ENCODE data around the gene CACNA1B. TPM values are rescaled to one million over a fixed set of nuclear protein-coding genes. Genes with fewer than 3 reads are reported as not detected.

CACNA1B gene
- total and polyA plus RNA-seq, 9 of the 15 experiments (the other 6 are each of a cell fraction or from before 2014, with no cell fraction given): 0.01 to 0.04 TPM; not detected in 7

DNA sequence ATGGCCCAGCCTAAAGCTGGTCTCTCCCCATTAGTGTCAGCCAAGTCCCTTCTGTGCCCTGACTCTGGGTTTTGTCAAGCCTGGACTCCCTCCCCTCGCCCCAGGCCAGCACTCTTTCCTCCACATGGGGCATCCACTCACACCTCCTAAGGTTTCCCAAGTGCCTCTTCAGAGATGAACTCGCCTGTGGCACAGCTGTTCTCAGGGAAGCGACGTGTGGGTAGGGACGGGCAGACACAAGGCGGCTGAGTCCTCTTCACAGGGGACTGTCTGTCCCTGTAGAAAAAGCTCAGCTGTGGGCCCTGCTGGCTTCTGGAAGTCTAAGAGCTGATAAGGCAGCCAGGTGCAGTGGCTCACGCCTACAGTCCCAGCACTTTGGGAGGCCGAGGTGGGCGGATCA lies 78.5 kb downstream of the CACNA1B start (continued):
- TF ChIP-seq KHSRP (IDR thresholded peaks at IDR 0.05): no peak
- no peak for TF ChIP-seq CC2D1A (IDR thresholded peaks at IDR 0.05)
- TF ChIP-seq ZBTB43 (CRISPR knock-in tag; IDR thresholded peaks at IDR 0.05): no peak
- TF ChIP-seq ZKSCAN8 (CRISPR knock-in tag; IDR thresholded peaks at IDR 0.05): no peak
- TF ChIP-seq MCM3 (IDR thresholded peaks at IDR 0.05): no peak

- H3K9ac ChIP-seq (ENCODE audit: insufficient read depth in 1 of 2, low read depth in 2 of 2, low read length in 2 of 2): peak overlapping the region in 1 of 2 experiments; percentile 26; a peak in 1 of 4 replicates
- DNase-seq (ENCODE audit: extremely low read depth in 1 of 4, low spot score in 3 of 4) (peak in 2 of 4 experiments; percentile 10 to 13), ATAC-seq (peak; percentile 56), FAIRE-seq (no peak)
- no peak overlapping the region for H3K4me3 ChIP-seq
- no peaks in the 10 kb centered on the region for H3K9me3 ChIP-seq (replicated peaks; ENCODE audit: control insufficient read depth, insufficient read depth, low read depth, low read length)
- POLR2A ChIA-PET: interaction anchor here (1.1 kb wide), 1 partner anchor 141 kb away, joined by 3 read pairs; no protein-coding TSS in a partner anchor
- H3K4me2 ChIP-seq (ENCODE audit: insufficient read depth, low read length): no peak overlapping the region
- no peaks in the 10 kb centered on the region for H3K9me1 ChIP-seq (ENCODE audit: control insufficient read depth, insufficient read depth, low read length)
- intact Hi-C loops (cut with micrococcal nuclease) (no loop called here), in situ Hi-C loops (cut with MboI) (no loop called here)
- peaks cover 0 to 3% of the 10 kb centered on the region in 2 experiments; a peak in 2 of 5 replicates for H3K4me1 ChIP-seq (replicated peaks in 1 of 2; ENCODE audit: control insufficient read depth in 2 of 2, insufficient read depth in 2 of 2, low read length in 2 of 2)
- no TSS peak for BruUV-seq (replicated peaks)
- H3K27ac ChIP-seq (ENCODE audit: extremely low read depth, low read depth, low read length): no peak overlapping the region
- H3K79me2 ChIP-seq (ENCODE audit: control insufficient read depth, insufficient read depth, low read length): no peaks in the 10 kb centered on the region
- CTCF ChIA-PET (ENCODE audit: low intra/inter-chr PET ratio): no interaction called here
- no peak overlapping the region for H2AFZ ChIP-seq (ENCODE audit: low read depth, low read length)
- H3K27me3 ChIP-seq (ENCODE audit: control insufficient read depth in 2 of 2, insufficient read depth in 2 of 2, low read length in 2 of 2): peaks cover 0 to 53% of the 10 kb centered on the region in 2 experiments; a peak in 2 of 5 replicates
- no peaks in the 10 kb centered on the region; the same call in 1 of the 2 replicates for H4K20me1 ChIP-seq (replicated peaks; ENCODE audit: control insufficient read depth, insufficient read depth, low read length)
- H3K36me3 ChIP-seq (ENCODE audit: control insufficient read depth, insufficient read depth, low read length): no peaks in the 10 kb centered on the region
- WGBS (ENCODE audit: insufficient coverage, low coverage, missing lambda C conversion rate): 2% methylated on average over 13 of the region's 15 CpGs
- no peak for TF ChIP-seq FIP1L1 (IDR thresholded peaks at IDR 0.05; ENCODE audit: low read depth, low read length, poor library complexity, severe bottlenecking)
- no peak for TF ChIP-seq DNMT1 (IDR thresholded peaks at IDR 0.05)
- TF ChIP-seq BACH1 (tag; IDR thresholded peaks at IDR 0.05): no peak
- 0 out of 4 replicates have a peak, but pooled peaks of 1 of the 2 experiments have one; percentile 2 for TF ChIP-seq RAD21 (CRISPR knock-in tag; conservative IDR thresholded peaks at IDR 0.05 in 1 of 2, IDR thresholded peaks at IDR 0.05 in 1 of 2)
- TF ChIP-seq, protein P1, sequence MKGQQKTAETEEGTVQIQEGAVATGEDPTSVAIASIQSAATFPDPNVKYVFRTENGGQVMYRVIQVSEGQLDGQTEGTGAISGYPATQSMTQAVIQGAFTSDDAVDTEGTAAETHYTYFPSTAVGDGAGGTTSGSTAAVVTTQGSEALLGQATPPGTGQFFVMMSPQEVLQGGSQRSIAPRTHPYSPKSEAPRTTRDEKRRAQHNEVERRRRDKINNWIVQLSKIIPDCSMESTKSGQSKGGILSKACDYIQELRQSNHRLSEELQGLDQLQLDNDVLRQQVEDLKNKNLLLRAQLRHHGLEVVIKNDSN (CRISPR knock-in tag; IDR thresholded peaks at IDR 0.05): peak; percentile 74
- TF ChIP-seq, protein P2, sequence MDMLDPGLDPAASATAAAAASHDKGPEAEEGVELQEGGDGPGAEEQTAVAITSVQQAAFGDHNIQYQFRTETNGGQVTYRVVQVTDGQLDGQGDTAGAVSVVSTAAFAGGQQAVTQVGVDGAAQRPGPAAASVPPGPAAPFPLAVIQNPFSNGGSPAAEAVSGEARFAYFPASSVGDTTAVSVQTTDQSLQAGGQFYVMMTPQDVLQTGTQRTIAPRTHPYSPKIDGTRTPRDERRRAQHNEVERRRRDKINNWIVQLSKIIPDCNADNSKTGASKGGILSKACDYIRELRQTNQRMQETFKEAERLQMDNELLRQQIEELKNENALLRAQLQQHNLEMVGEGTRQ (CRISPR knock-in tag; IDR thresholded peaks at IDR 0.05): peak; percentile 60
- no peak for TF ChIP-seq NR1H2 (CRISPR knock-in tag; IDR thresholded peaks at IDR 0.05)
- no peak for TF ChIP-seq HEY1 (CRISPR knock-in tag; IDR thresholded peaks at IDR 0.05; ENCODE audit: borderline replicate concordance)
- TF ChIP-seq, protein P3, sequence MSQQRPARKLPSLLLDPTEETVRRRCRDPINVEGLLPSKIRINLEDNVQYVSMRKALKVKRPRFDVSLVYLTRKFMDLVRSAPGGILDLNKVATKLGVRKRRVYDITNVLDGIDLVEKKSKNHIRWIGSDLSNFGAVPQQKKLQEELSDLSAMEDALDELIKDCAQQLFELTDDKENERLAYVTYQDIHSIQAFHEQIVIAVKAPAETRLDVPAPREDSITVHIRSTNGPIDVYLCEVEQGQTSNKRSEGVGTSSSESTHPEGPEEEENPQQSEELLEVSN (IDR thresholded peaks at IDR 0.05; ENCODE audit: borderline replicate concordance in 1 of 2, extremely low read depth in 1 of 2, insufficient read depth in 1 of 2, insufficient read length in 1 of 2, low read depth in 1 of 2, low read length in 1 of 2, poor library complexity in 1 of 2, severe bottlenecking in 1 of 2): peak; percentile 69 to 74
These were observed 79.3 kb downstream of the CACNA1B start for GRCh38 chr9:137956688-137957385.
